Measurements from ENCODE around the gene SERPINA6. TPM values are rescaled to one million over a fixed set of nuclear protein-coding genes. Genes with fewer than 3 reads are reported as not detected.

Gene SERPINA6, protein sequence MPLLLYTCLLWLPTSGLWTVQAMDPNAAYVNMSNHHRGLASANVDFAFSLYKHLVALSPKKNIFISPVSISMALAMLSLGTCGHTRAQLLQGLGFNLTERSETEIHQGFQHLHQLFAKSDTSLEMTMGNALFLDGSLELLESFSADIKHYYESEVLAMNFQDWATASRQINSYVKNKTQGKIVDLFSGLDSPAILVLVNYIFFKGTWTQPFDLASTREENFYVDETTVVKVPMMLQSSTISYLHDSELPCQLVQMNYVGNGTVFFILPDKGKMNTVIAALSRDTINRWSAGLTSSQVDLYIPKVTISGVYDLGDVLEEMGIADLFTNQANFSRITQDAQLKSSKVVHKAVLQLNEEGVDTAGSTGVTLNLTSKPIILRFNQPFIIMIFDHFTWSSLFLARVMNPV
- 1.4 to 2.0 TPM (median 1.6 TPM) in 5 replicates for total RNA-seq (2022; extraction: Qiagen RNA extraction)

GRCh38 chr14:94322648-94323570 lies at the start of gene SERPINA6:
Gene SERPINA6 (minus strand): TSS chr14:94323336. CDS start chr14:94314648, 8,688 bp downstream.

DNA sequence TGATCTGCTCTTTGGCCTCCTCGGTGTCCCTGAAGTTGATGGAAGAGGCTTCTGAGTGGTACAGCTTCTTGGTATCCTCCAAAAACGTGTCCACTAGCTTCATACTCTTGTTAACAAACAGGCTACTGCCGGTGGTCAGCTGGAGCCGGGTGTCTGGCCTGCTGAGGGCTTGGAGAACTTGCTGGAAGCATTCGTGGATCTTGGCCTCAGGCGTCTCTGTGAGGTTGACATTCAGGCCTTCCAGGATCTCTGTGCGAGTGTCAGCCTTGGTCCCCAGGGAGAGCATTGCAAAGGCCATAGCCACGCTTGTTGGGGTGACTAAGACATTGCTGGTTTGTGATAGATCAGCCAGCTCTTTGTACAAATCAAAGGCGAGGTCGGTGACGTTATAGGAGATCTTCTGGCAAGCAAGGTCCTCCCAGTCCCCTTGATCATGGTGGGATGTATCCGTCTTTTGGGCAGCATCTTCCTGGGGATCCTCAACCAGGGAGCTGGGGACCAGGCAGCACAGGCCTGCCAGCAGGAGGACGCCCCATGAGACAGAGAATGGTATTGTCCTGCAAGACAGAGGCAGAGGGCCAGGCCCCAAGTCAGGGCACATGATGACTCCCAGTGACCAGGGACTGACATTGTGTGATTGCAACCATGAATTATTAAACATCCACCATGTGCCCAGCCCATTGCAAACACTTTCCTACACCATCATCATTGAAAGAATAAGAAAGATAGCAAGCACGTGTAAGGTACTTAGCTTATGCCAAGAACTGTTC lies 43.2 kb upstream of the SERPINA6 start, which contains the start of gene SERPINA2:
Gene SERPINA2, minus strand, starts transcription at position 553 of the 770 bp plus-strand sequence.

GRCh38 chr14:94292872-94293577 lies 30.1 kb downstream of the SERPINA6 start, which contains the start of gene SERPINA10:
Gene SERPINA10 (minus strand): TSS chr14:94293268. CDS start chr14:94290593, 2,675 bp downstream.

Other genes with a start within 250 kb of the SERPINA6 start
- 161 to 171 TPM (median 165 TPM) in 5 replicates for gene DDX24, start 242.1 kb downstream of the SERPINA6 start, total RNA-seq (2022; extraction: Qiagen RNA extraction)
- gene IFI27L1, start 242.0 kb downstream of the SERPINA6 start, total RNA-seq (2022; extraction: Qiagen RNA extraction) = 16.8 to 22.0 TPM (median 18.9 TPM) in 5 replicates
- 0.92 to 1.5 TPM (median 1.4 TPM) in 5 replicates for gene IFI27, start 212.6 kb downstream of the SERPINA6 start, total RNA-seq (2022; extraction: Qiagen RNA extraction)
- 51.6 to 59.6 TPM (median 54.9 TPM) in 5 replicates for gene IFI27L2, start 193.7 kb downstream of the SERPINA6 start, total RNA-seq (2022; extraction: Qiagen RNA extraction)
- gene PPP4R4, start 149.0 kb downstream of the SERPINA6 start, total RNA-seq (2022; extraction: Qiagen RNA extraction) = 0.36 to 0.48 TPM (median 0.44 TPM) in 5 replicates
- not detected in 5 replicates for gene SERPINA10, start 30.1 kb downstream of the SERPINA6 start, total RNA-seq (2022; extraction: Qiagen RNA extraction)
- 0.08 TPM in 1 of 5 replicates, not detected in the others for gene SERPINA2, start 43.4 kb upstream of the SERPINA6 start, total RNA-seq (2022; extraction: Qiagen RNA extraction)
- 1.1 to 3.0 TPM (median 2.4 TPM) in 5 replicates for gene SERPINA1, start 65.3 kb upstream of the SERPINA6 start, total RNA-seq (2022; extraction: Qiagen RNA extraction)
- not detected in 5 replicates for gene SERPINA11, start 129.5 kb upstream of the SERPINA6 start, total RNA-seq (2022; extraction: Qiagen RNA extraction)
- gene SERPINA9, start 152.9 kb upstream of the SERPINA6 start, total RNA-seq (2022; extraction: Qiagen RNA extraction) = 0.07 to 0.09 TPM in 2 of 5 replicates, not detected in the others
- 0.08 TPM in 1 of 5 replicates, not detected in the others for gene SERPINA12, start 186.1 kb upstream of the SERPINA6 start, total RNA-seq (2022; extraction: Qiagen RNA extraction)
- 0.03 to 0.09 TPM (median 0.05 TPM) in 4 of 5 replicates, not detected in the other for gene SERPINA4, start 238.1 kb upstream of the SERPINA6 start, total RNA-seq (2022; extraction: Qiagen RNA extraction)

Measured in A549 treated with AZD2906 at 1 μM for 4 hours (cell line).